ENCODE data around the gene CILP2.

CILP2 gene

DNA sequence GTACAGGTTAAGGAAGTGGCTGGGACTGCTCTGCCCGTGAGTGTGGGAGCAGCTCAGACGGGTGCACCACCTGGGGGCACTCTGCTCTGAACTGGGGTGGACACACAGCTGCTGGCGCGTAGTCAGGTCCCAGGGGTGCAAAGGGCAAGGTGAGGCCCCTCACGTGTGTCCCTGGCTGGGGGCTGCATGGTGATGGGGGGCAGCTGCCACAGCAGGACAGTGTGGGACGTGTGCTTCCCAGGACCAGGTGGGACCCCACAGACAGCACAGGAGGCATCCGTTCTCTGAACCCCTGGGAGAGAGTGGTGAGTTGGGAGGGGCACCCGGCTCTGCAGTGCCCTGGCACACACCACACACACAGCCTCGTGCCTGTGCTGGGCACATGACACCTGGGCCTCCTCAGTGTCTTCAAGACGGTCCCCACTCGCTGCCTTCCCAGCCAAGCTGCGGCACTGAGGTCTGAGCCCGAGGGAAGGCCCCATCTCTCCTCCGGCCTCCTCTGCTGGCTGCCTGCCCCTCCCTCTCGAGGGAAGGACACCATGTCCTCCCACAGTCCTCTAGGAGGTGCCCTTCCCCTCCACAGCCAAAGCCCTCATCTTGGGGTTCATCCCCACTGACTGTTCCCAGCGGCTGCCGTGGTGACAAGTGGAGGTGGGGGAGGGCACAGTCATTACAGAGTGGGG is 24.7 kb downstream of the CILP2 start:
- in situ Hi-C loops (cut with MboI; ENCODE audit: low sequenced_read_pairs) = no loop called here

- in situ Hi-C loops (cut with MboI; ENCODE audit: low sequenced_read_pairs) = no loop called here
Measured at GRCh38 chr19:19563348-19563848, 25.3 kb downstream of the CILP2 start.

DNA sequence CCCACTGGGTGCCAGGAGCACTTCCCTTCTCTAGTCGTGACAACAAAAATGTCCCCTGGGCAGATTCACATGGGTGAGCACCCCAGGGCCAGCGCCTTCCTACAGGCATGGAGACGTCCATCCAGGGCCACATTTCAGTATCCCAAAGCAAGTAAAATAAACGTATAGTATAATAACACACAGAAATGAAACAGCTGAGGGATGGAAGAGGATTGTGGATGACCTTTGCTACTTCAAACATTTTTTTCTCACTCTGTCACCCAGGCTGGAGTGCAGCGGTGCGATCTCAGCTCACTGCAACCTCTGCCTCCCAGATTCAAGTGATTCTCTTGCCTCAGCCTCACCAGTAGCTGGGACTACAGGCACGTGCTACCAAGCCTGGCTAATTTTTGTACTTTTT is 28.2 kb downstream of the CILP2 start:
- in situ Hi-C loops (cut with MboI; ENCODE audit: low sequenced_read_pairs) = no loop called here

GRCh38 chr19:19567391-19567790 is 29.3 kb downstream of the CILP2 start:
- in situ Hi-C loops (cut with MboI; ENCODE audit: low sequenced_read_pairs) = no loop called here

- in situ Hi-C loops (cut with MboI; ENCODE audit: low sequenced_read_pairs) = no loop called here
Measured at GRCh38 chr19:19568802-19569756, 31.0 kb downstream of the CILP2 start.

DNA sequence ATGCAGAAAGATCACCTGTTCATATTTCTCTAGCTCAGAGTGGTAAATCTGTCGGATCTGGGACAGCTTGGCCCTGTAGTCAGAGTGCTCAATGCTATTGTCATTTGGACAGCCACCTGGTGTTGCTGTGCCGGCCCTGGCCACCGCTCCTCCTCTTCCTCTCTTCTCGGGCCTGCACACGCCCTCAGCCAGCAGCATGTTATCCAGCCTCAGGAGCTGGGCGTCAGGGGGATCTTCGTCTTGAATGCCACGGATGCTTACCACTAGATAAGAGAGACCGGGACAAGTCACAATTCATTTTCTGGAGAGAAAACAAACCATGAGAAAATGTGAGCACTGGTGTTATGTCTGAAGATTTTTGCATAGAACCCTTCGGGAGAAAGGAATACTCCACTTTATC is 32.5 kb downstream of the CILP2 start:
- in situ Hi-C loops (cut with MboI; ENCODE audit: low sequenced_read_pairs) = no loop called here

DNA sequence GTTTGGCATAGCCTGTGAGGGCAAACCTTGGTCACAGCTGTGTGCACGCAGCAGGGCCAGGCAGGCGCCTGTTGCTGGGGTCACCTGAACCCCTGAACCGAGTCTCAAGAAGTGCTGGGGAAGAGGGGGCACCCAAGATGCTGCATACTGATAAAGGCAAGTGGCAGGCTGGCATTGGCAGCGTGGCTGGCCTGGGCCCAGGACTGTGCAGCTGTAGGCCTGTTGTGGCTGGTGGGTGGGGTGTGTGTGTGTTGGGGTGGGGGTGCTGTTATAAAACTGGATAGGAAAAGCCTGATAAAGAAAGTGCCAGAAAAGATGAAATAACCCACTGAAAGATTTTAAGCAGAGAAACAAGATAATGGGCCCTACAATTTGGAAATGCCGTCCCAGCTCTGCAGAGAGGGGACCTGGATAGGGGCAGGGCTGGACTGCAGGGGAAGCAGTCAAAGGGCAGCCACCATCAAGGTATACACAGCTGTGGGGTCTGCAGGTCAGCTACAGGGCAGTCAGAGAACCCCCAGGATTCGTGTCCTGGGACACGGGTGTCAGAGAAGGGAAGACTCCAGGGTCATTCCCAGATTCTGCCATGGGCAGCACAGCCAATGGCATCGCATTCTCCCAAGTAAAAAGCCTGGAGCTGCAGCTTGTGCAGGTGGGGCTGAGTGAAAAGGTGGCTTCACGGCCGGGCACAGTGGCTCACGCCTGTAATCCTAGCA is 33.2 kb downstream of the CILP2 start:
- in situ Hi-C loops (cut with MboI; ENCODE audit: low sequenced_read_pairs) = no loop called here

- in situ Hi-C loops (cut with MboI; ENCODE audit: low sequenced_read_pairs) = no loop called here
Measured at GRCh38 chr19:19575411-19575810, 37.3 kb downstream of the CILP2 start.

GRCh38 chr19:19578252-19578651 is 40.2 kb downstream of the CILP2 start:
- in situ Hi-C loops (cut with MboI; ENCODE audit: low sequenced_read_pairs) = no loop called here

GRCh38 chr19:19579533-19580361 is 41.7 kb downstream of the CILP2 start:
- in situ Hi-C loops (cut with MboI; ENCODE audit: low sequenced_read_pairs) = no loop called here

GRCh38 chr19:19580418-19580817 is 42.4 kb downstream of the CILP2 start:
- in situ Hi-C loops (cut with MboI; ENCODE audit: low sequenced_read_pairs) = no loop called here

DNA sequence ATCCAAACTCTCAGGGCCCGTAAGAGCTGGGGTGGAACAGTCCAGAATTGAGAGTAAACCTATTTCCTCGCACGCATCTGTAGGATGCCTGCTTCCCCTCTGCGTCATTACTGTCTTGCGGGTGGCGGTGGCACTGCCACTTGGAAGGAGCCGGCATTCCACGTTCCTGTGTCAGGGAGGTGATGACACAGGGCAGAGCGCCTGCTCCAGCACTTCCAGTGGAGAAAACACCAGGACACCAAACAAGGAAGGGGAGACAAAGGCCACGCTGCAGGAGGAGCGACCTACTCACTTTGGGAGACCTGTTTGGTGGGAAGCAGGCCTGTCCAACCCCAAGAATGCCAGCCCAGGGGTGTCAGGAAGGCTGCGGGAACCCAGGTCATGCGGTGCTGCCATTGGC is 43.3 kb downstream of the CILP2 start:
- in situ Hi-C loops (cut with MboI; ENCODE audit: low sequenced_read_pairs) = no loop called here

- in situ Hi-C loops (cut with MboI; ENCODE audit: low sequenced_read_pairs) = no loop called here
Measured at GRCh38 chr19:19582471-19582870, 44.4 kb downstream of the CILP2 start.

- in situ Hi-C loops (cut with MboI; ENCODE audit: low sequenced_read_pairs) = no loop called here
Measured at GRCh38 chr19:19584356-19584755, 46.3 kb downstream of the CILP2 start.

DNA sequence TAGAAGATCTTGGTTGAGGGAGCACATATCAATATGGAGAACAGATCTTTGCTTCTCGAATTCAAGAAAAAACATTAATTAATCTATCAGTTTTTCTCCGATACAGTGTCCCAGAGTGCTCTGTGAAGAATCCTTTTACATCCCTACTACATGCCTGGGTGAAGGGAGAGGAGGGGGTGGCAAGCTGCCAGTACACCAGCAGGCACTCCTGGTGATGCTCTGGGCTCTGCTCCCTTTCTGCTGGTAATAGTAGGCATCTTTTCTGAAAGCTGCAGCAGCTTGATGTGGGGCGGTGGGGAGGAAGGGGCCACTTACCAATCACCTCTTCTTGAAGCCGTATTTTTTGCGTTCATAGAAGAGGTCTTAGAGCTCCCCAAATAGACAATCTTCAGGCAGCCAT is 49.7 kb downstream of the CILP2 start:
- in situ Hi-C loops (cut with MboI; ENCODE audit: low sequenced_read_pairs) = no loop called here

- in situ Hi-C loops (cut with MboI; ENCODE audit: low sequenced_read_pairs) = no loop called here
Measured at GRCh38 chr19:19588546-19588945, 50.5 kb downstream of the CILP2 start.

DNA sequence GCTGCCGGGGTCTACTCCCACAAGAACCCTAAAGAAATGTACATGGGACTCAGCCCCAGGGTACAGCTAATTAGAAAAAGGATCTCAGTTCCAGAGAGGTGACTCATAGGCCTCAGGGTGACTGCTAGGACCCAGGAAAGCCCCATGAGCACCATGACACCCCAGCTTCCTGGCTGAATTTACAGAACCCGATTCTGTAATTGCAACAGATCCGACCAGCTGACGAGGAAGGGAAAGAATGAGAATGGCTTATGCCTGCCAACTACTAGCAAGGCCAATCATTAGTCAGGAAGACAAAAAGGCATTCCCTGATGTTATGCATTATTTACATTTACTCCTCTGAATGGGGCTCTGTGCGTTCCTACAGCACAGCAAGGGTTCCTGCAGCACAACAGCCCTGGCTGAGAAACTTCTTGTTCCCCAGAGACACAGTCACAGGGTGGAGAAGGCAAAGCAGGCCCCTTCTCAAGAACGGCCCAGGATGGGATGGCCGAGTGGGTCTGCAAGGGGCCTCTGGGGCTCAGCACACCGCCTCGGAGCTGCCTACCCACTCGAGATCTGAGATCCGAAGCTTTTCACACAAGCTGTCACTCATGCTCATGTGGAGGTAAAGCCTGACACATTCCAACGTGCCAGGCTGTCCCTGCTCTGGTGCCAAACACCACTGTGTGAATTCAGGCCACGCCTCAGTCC is 53.2 kb downstream of the CILP2 start:
- in situ Hi-C loops (cut with MboI; ENCODE audit: low sequenced_read_pairs) = no loop called here

GRCh38 chr19:19592690-19593089 is 54.6 kb downstream of the CILP2 start:
- in situ Hi-C loops (cut with MboI; ENCODE audit: low sequenced_read_pairs) = no loop called here

DNA sequence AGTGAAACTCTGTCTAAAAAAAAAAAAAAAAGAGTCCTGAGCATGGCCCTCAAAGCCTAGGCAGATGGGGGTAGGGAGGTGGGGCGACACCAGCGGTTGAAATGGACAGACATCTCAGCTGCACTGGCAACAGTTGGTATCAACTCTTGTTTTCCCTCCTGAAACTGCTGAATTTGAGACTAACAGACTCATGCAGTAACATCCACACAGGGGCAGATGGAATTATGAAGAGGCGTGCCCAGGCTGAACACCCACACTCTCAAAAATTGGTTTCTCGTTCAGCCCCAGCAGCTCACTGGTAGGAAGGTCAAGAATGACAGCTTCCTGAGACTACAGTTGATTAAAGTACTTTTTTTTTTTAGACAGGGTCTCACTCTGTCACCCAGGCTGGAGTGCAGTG is 56.3 kb downstream of the CILP2 start:
- in situ Hi-C loops (cut with MboI; ENCODE audit: low sequenced_read_pairs) = no loop called here

DNA sequence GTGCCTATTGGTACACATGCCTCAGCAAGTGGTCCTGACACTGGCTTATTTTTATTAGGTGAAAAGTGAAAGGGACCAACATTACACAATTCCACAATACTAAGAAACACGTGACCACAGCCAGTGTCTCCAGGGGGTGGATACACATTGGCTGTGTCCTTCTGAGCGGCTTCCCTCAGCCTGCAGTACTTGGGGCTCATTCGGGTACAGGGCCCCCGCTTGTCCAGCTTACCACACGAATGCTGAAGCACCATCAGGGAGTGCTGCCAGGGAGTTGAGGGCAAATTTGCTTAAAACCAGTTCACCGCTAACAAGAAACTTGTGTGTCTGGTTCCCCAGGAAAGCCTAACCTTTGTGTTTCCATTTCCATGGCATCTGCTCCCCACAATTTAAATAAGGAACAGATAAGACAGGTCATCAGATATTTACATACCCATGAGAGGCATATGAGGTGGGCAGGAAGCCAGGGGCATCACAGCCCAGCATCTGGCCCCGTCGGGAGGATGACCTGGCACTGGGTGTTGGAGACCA is 57.2 kb downstream of the CILP2 start:
- in situ Hi-C loops (cut with MboI; ENCODE audit: low sequenced_read_pairs) = no loop called here

All from hTERT RPE-1 (cell line).